CD4-positive, alpha-beta T cell treated with Interleukin-17A for 4 hours (primary cell): ENCODE measurements around the gene ZKSCAN3.
"Not testable (repeated sequence)": the region's sequence is repeated elsewhere in the genome, so short reads cannot be mapped to it uniquely, and the experiment has no call there.

Experiments used
- DNase-seq: peaks from one replicate; pipeline ENCODE4 v3.0.0-alpha.2; 2020; ENCODE audit warnings: mixed read lengths

The ZKSCAN3 gene

DNA sequence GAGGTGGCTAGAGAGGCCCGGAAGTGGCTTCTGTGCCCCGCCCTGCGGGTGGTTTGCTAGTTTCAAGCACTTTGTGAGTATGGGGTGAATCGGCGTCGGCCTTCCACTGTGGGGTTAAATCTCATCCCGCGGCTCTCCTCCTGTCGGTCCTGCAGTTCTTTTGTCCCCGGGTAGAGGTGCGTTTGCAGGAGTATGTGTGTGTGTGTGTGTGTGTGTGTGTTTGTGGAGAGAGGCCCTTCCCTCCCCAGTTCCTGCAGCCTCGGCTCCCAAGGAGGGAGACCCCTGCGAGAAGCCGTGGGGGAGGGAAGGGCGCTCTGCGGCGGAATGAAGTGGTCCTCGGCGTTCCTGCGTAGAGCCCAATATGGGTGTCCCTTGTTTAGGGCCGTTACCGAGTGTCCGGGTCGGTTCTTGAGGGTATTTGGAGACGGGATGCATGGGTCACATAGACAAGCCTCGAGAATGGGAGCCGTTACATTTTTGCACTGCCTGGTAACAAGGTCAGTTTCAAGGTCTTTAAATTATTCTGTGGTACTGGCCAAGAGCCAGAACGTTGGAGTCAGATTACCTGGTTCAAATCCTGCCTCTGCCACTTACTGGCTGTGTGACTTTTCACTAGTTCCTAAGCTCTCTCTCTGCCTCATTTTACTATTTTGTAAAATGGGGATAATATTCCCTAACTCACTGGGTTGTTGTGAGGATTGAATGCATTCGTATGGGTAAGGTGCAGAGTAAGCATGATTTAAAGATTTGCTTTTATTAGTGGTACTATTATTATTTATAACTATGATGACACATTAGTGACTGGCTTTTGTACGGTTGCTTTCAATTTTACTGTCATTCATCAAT, at the start of gene ZKSCAN3:
ZKSCAN3 (plus strand) TSS at position 56 of the 846 bp plus-strand sequence. CDS start 9,640 bp downstream, outside the sequence.
- peak; percentile 88 for DNase-seq

DNA sequence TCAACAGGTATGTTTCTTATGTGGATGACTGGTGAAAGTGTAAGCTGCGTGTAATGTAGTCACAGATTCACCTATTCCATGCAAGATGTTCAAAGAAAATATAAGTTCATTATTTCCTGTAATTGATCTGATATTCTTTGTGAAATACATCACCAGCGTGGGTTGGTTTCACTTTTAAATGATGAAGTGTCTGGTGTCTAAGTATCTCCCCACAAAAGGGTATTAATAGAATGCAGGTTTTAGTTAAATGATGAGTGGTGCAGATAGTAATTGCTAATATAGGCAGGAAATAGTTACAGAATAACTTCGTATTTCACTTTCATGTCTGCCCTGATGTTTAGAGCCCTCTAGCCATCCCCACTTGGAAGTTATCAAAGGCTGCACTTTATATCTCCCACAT, 46.2 kb upstream of the ZKSCAN3 start:
- no peak for DNase-seq

DNA sequence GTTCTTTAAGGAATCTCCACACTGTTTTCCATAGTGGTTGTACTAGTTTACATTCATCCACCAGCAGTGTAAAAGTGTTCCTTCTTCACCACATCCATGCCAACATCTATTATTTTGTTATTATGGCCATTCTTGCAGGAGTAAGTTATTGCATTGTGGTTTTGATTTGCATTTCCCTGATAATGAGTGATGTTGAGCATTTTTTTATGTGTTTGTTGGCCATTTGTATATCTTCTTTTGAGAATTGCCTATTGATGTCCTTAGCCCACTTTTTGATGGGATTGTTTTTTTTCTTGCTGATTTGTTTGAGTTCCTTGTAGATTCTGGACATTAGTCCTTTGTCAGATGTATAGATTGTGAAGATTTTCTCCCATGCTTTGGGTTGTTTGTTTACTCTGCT, 43.4 kb upstream of the ZKSCAN3 start:
- not testable (repeated sequence) for DNase-seq

DNA sequence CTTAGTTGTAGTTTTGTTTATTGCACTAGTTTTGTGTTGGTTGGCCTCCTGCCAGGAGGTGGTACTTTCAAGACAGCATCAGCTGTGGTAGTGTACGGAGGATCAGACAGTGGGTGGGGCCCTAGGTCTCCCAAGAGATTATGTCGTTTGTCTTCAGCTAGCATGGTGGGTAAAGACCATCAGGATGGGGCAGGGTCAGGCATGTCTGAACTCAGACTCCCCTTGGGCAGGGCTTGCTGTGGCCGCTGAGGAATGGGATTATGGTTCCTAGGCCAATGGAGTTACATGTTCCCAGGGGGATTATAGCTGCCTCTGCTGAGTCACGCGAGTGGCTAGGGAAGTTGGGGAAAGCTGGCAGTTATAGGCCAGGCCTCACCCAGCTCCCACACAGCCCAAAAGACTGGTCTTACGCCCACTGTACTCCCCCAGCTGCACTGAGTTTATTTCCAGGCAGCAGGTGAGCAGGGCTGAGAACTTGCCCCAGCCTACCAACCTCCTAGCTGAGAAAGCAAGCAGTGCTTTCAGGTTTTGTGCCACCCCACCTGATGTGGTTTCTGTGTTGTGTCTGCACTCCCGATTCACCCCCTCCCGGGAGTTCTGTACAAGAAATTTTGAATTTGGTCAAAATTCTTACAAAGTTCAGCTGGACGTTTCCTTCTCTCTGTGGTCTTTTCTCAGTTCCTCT, 38.5 kb upstream of the ZKSCAN3 start:
- DNase-seq, result no peak

DNA sequence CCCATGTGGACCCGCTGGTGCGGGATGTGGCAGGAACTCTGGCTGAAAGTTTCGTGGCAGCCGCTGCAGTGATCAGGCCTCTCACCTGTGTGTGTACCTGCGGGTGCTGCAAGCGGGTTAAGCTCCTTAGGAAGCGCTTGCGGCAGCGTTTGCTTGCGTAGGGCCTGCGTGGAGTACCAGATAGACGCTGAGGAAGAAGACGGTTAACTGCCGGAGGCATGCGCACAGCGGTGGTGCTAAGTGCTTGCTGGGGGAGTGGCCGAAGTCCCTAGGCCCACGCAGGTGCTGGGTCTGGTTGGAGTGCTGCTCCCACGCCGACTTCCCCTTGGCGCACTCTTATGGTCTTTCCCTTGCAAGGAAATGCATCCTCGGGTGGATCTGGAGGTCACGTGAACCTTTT, 36.8 kb upstream of the ZKSCAN3 start:
- no peak for DNase-seq

DNA sequence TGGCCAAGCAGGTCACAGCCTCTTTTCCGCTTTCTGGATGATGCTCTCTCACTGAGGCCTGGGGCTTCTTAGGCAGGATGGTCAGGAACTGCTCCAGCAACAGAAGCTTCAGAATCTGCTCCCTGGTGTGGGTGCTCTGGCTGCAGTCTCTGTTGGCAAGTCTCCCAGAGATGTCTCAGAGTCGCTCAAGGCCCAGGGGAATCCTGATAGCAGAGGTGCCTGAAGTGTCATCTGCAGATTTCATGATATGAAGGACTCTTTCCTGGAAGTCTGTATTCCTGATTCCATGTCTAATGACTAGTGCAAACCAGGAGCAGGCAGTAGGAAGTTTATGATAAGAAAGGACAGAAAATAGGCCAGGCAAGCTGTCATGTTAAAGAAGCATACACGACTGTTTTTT, 34.1 kb upstream of the ZKSCAN3 start:
- no peak for DNase-seq

DNA sequence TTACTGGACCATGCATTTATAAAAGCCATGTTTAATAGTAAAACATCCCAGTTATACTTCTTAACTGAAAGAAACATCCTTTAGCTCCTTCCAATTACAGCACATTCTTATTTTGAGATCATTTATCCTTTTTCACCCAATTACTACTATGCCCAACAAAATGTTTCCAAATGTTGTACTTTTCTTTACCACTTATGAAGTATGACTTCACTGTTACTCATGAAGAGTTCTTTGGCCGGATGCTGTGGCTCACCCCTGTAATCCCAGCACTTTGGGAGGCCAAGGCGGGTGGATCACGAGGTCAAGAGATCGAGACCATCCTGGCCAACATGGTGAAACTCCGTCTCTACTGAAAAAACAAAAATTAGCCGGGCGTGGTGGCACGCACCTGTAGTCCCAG, 31.9 kb upstream of the ZKSCAN3 start:
- DNase-seq, result not testable (repeated sequence)

DNA sequence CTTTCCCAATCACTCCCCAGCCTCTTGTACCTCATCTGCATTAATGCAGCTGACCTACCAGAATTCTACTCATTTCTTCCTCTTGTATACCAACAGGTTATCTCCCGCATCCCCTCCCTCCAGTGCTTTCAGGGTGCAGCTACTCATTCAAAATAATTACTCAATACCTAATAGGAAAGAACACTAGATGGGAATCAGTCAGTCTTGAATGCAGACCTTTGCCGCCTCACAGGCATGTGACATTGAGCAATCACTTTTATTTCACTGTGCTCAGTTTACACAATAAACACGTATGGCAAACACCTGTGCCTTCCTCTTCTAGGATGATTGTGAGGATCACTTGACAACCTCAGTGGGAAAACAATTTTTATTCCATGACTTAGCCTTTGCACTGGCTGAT, 27.1 kb upstream of the ZKSCAN3 start:
- no peak for DNase-seq

DNA sequence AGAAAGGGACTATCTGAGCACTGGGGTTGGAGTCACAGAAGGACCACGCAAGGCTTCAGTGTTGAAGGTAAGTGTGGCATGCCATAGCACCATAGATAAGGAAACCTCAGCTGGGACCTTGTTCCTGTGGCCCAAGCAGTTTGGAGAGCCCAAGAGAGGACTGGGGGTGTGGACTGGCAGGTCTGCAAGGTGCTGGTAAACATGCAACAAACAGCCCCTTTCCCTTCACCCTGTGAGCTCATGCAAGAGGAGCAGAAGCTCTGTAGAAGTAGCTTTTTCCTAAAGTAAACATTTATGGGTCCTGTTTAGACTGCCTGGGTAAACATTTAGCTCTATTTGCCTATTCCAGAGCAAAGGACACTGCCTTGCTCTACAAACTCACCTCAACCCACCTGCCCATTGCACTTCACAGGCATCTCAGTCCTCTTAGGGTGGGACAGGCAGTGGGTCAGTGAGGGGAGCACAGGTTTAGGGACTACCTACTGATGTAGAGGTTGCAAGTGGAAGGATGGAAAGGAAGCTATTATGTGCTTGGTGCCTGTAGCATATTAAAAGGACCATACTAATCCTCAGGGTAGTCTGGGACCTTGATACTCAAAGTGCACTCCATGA, 25.8 kb upstream of the ZKSCAN3 start:
- no peak for DNase-seq

DNA sequence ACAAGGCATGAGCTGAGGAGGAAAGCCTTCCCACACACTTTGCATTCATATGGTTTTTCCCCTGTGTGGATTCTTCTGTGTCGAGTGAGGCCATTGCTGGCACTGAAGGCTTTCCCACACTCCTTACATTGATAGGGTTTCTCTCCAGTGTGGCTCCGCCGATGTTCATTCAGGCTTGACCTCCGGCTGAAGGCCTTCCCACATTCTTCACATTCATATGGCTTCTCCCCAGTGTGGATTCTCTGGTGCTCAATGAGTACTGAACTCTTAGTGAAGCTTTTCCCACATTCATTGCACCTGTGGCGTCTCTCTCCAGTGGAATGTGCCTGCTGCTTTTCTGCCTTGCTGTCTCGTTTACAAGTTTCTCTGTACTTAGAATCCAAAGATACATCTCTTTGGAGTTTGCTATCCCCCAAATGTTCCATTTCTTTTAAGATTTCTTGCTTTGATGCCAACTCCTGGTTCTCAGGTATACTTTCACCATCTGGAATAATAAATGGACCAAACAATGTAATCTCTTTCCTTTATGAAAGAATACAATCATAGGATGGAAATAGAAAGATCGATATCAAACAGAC, 23.3 kb upstream of the ZKSCAN3 start:
- no peak for DNase-seq

DNA sequence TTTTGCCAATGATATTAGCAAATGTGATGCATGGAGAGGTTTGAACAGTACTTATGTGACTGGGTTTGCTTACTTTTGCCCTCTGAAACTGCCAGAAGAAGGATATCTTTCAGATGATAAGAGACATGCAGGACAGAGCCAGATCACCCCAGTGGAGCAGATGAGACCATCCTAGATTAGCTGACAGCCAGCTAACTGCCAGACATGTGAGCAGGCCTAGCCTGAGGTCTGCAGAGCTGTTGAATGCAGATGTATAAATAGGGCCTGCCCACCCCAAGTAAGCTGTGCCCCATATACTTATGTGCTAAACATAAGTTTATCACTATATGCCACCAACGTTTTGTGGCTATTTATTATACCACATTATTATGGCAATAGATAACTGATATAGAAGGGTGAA, 19.7 kb upstream of the ZKSCAN3 start:
- no peak for DNase-seq

DNA sequence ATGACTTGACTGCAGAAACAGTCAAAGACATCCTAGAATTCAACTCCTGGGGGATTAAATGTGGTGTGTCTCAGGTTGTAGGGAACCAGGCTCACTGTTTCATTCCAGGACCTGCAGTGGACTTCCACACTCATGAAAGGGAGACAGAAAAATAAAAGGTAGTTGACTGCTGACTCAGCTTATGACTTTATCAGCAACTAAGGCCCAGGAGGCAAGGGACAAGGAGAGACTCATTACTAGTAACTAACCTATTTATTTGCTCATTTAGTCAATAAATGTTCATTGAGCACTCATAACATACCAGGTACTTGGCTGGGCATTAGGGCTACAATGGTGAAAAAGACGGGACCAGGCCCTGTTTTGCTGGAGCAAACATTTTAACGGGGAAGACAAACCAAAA, 16.7 kb upstream of the ZKSCAN3 start:
- no peak for DNase-seq

DNA sequence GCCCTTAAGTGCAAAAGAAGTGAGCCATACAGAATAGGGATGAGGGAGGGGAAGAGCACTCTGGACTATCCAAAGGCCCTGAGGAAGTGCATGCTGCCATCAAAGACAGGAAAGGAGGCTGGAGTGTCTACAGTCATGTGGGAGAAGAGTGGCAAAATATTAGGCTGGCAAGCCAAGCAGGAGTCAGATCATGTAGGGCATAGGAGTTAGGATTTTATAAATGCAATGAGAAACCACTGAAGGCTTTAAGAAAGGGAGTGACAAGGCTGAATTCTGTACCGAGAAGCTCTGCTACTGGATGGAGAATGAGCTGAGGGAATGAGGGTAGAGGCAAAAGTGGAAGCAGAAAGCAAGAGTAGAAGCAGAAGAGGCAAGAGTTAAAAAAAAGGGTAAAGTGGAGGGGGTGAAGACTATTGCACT, 16.1 kb upstream of the ZKSCAN3 start:
- DNase-seq, result no peak

DNA sequence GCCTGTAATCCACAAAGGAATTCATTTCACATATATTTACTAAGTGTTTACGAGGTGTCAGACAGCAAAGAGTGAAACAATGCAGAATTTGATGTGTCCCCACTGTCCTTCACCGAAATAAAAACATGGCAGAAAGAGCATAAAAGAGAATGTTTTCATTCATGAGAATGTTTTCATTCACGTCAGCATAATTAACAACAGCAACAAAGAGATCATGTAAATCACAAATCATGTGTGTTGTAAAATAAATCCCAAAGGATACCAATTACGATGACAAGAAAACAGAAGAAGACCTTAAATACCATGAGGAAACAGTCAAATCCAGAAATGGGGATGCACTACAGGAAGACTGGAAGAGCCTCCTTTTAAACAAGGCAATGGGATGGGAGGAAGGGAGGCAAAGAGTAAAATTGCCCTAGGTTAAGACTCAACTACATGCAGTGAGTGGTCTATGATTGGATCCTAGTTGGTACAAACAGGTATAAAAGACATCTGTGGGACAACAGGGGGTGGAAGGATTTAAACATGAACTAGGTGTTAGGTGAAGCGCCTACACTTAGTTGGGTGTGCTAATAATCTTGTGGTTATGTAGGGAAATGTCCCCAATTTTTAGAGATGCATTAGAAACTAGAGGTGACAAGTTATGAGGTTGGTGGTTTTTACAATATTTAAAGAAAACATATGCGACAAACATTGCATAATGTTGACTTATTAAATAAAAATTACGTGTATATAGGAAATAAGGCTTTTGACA, 15.3 kb upstream of the ZKSCAN3 start:
- DNase-seq, result no peak

DNA sequence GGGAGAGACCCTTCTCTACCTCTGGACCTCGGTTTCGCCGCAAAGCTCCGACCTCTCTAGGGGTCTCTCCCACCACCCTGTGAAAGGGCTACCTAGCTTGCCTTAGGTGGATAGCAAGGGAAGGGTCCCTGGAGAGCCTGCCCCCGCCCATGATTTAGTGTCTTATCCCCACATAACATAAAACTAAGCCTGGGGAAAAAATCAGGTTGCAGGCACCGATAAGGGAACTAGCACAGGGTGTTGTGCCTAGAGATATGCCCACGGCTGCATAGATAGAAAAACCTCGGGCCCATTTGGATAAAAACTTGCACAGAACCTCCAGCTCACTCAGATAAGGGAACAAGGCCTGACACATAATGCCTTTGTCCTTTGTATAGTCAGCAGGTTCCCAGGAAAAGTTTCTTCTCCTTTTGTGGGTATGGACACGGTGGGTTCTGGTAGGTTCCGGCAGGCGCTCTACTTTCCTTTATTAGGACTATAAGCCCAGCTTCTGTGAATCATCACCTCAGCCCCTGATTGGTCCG, 14.6 kb upstream of the ZKSCAN3 start:
- DNase-seq, result no peak

DNA sequence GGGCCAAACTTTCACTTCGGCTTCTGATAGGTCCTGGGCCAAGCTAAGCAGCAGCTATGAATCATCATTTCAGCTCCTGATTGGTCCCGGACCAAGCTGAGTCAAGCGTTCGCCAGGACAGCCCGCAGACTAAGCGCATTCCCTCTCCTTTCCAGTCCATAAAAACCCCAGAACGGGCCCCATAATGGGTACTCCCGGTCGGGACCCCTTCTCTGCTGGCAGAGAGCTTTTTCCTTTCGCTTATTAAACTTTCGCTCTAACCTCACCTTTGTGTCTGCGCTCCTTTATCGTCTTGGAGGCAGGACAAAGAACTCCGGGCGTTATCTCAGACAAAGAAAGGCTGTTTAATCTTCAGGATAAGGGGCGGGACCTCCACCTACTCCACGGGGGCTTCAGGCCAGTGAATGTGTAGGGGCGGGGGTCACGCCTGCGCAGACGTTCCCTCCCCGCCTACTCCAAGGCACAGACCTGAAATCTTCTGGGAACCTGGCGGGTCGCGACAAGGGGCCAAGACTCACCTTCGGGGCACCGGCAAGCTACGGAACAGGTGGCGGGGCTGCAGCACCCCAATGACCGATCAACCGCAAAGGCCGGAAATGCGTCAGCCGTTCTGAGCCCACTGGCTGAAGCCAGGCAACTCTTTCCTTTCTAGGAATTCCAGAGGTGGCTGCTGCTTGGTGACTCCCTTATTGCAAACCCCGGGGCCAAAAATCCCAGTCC, 14.0 kb upstream of the ZKSCAN3 start, which contains the start of gene ZSCAN31:
ZSCAN31 (minus strand) TSS at position 585 of the 720 bp plus-strand sequence. CDS start 6,465 bp downstream, outside the sequence.
- DNase-seq, result peak; percentile 84

DNA sequence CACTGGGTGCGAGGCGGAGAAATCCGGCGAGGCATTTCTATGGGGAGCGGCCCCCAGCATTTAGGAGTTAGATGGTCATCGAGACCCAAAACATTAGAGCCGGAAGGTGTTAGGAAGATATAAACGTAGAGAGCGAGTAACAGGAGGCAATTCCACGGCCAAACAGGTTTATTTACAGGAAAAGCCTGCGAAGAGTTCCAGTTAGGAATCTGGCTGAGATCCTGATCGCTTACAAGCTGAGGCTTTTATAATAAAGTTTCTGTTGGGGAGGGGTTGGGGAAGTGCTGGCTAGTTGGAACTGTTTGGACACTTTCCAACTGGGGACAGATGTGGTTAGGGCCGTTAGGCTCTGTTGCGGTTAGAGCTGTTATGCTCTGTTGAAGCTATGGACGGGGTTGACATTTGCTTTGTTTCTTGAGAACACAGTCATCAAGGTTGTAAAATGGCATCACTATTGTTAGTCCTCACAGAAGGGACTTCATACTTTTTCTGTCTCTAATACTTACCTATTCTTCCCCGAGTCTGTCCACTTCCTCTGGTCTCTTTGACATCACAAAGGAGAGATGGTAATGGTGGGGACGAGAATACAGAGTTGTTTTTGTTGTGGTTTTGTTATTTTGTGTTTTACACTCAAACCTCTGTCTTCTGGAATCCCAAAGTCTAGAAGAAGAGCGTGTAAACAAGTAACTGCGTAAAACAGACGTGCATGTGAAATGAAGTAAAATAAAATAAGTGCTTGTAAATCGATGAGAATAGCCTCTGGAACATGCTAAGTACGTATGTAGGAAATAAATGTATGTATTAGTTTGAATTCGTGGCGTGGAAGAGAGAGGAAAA, 13.2 kb upstream of the ZKSCAN3 start:
- DNase-seq, result peak; percentile 34

DNA sequence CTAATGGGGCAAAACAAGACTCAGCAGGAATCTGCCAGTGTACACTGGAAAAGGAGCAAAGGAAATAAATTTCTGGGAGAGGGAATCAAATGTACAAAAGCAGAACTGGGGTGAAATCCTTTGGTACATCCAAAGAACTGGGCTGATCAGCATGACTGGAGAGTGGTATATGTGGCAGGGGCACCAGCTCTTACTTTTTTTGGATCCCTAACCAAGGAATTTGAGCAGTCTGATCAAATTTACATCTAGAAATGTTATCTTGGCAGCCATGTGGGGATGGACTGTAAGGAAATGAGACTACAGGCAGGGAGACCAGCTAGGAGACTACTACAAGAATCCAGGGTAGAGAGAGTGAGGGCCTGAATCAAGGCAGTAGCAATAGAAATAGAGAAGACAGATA, 12.6 kb upstream of the ZKSCAN3 start:
- DNase-seq, result no peak

DNA sequence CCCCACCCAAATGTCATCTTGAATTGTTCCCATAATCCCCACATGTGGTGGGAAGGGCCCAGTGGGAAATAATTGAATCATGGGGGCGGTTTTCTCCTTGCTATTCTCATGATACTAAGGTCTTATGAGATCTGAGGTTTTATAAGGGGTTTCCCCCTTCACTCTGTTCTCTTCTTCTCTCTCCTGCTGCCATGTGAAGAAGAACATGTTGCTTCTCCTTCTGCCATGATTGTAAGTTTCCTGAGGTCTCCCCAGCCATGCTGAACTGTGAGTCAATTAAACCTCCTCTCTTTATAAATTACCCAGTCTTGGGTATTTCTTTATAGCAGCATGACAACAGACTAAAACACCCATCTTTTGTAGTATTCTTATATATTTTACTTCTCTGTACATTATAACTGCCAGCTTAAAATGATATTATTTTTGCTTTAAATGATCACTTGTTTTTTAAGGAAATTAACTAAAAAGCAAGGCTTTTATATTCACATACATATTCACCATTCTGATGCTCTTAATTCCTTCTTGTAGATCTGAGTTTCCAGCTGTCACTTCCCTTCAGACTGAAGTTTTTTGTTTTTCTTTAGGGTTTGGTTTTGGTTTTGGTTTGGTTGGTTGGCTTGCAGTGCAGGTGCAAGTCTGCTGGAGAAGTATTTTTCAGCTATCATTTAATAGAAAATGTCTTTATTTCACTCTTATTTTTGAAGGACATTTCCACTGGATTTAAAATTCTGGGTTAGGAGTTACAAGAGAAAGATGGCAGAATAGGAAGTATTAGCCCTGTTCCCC, 9.2 kb upstream of the ZKSCAN3 start:
- no peak for DNase-seq
